Measurements from ENCODE around the gene POLR1A.

POLR1A gene

DNA sequence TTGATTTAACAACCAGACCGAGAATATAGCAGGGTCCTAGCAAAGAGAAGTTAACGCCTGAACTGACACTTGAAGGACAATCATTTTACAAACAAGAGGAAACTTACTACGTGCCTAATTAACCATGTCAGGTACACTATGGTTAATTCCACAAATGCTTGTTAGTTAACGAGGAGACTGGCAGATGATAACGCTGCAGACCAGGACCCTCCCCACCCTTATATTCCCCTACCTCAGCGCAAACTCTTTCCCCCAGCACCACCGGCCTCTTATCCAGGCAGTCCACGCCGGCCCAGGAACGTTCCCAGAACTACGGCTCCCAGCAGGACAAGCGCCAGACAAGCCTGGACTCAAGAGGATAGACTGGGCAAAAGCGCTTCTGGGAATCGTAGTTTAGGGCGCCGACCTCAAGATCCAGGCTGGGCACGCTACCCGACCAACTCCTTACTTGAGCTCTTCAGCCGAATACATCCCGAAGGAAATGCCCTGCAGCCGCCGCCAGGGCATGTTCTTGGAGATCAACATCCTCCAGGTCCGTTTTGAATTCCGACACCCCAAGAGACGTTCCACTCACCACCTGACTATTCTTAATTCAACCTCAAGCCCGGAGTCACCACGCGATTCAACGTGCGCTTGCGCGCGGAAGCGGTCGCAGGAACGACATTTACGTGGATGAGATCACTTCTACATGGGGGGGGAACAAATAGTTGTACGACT lies at the start of gene POLR1A:
POLR1A (minus strand) TSS at position 635 of the 717 bp plus-strand sequence; CDS start at position 525, 110 bp downstream.
- peak; percentile 95 for DNase-seq (ENCODE audit: low read depth)

GRCh38 chr2:86150502-86150901 lies 44.8 kb upstream of the POLR1A start:
- no peak for DNase-seq (ENCODE audit: low read depth)

GRCh38 chr2:86147793-86148192 lies 42.1 kb upstream of the POLR1A start:
- DNase-seq (ENCODE audit: low read depth) = no peak

DNA sequence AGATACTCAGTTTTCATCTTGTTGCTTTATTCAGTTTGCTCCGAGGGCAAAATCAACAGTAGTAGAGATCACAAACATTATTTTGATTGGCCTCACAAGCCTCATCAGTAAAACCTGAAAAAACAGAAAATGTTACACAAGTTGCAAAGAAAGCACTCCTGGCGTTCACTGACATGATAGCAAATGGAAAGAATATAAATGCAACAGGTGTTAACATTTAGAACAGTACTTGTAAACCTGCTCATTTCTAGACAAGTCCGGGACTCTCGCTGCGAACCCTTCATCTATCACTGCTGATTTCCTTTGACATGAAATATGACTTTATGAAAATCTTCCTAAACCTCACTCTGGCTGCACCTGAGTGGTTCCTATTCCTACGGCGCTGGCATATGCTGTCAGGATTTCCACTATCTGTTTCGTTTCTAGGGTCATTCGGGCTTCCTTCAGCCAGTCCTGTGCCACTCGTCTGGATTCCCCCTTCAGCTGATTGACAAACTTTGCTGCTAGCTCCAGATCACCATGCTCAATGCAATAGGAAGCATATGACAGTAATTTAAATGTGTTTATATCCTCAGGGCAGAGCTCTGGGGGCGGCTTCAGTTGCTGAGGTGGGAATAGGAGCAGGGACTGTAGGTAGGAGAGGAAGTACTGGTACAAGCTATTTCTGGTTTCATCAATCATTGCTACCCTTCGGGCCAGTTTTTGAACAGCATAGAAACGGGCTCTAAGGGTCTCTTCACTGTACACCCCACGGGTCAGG lies 38.4 kb upstream of the POLR1A start:
- DNase-seq (ENCODE audit: low read depth) = no peak

GRCh38 chr2:86143307-86143706 lies 37.6 kb upstream of the POLR1A start:
- DNase-seq (ENCODE audit: low read depth) = no peak

GRCh38 chr2:86142436-86143257 lies 37.0 kb upstream of the POLR1A start:
- DNase-seq (ENCODE audit: low read depth) = no peak

- no peak for DNase-seq (ENCODE audit: low read depth)
Observed at GRCh38 chr2:86140969-86141392, 35.3 kb upstream of the POLR1A start.

- DNase-seq (ENCODE audit: low read depth) = no peak
Observed at GRCh38 chr2:86139981-86140380, 34.3 kb upstream of the POLR1A start.

DNA sequence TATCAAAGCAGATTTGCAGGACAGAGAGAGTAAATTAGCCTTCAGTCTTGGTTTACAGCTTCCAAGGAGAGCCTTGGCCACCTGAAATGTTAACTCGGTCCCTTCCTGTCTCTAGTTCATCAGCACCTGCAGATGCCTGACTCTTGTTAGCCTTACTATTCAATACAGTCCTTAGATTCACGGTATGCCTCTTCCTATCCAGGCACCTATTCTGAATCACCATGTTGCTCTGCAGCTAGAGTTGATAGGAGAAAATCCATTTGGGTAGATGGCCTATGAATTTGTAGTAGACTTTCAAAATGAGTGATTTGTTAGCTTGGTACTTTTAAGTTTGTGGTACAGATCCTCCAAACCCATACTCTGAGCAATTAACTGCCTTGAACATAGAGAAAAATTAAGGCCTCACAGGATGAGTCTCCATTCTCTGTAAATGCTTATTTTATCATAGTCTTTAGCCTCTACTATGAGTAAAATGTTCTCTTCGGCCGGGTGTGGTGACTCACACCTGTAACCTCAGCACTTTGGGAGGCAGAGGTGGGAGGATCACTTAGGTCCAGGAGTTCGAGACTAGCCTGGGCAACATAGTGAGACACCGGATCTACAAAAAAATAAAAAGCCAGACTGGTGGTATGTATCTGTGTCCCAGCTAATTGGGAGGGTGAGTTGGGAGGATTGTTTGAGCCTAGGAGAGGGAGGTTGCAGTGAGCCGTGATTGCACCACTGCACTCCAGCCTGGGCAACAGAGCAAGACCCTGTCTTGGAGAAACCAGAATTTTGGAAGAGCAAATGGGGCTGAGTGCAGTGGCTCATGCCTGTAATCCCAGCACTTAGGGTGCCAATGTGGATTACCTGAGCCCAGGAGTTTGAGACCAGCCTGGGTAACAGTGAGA lies 33.3 kb upstream of the POLR1A start:
- DNase-seq (ENCODE audit: low read depth) = no peak

DNA sequence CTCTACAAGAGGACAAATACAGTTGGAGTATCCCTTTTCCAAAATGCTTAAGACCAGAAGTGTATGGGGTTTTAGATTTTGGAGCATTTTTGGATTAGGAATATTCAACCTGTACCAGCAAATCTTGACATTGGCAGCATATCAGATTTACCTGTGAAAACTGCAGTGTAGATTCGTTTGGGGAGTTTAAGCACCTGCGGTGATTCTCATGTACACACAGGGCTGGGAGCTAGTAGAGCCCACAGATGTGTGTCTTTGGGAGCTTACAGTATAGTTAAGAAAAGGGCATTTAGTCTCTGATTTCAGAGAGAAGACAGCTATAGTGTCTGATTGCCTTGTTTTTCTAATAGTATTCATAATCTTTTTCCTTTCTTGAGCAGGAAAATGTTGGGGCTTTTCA lies 30.5 kb upstream of the POLR1A start:
- no peak for DNase-seq (ENCODE audit: low read depth)

- DNase-seq (ENCODE audit: low read depth) = no peak
Observed at GRCh38 chr2:86135653-86136052, 30.0 kb upstream of the POLR1A start.

GRCh38 chr2:86134709-86135108 lies 29.0 kb upstream of the POLR1A start:
- DNase-seq (ENCODE audit: low read depth) = no peak

DNA sequence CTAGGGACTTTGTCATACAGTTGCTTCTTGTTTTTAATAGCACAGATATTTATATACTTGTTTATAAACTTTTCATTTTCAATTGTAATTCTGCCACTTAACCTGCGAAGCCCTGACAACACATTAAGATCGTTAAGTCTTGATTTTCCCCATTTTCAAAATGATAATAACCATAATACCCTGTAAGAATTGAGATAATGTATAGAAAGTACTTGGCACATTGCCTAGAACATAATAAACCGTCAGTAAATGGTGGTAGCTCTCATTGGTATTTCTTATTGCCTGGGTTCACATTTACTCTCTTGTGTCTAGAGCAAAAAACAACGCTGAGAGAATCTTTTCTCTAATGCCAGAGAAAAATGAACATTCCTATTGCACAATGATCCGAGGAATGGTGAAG lies 19.0 kb upstream of the POLR1A start:
- no peak for DNase-seq (ENCODE audit: low read depth)

DNA sequence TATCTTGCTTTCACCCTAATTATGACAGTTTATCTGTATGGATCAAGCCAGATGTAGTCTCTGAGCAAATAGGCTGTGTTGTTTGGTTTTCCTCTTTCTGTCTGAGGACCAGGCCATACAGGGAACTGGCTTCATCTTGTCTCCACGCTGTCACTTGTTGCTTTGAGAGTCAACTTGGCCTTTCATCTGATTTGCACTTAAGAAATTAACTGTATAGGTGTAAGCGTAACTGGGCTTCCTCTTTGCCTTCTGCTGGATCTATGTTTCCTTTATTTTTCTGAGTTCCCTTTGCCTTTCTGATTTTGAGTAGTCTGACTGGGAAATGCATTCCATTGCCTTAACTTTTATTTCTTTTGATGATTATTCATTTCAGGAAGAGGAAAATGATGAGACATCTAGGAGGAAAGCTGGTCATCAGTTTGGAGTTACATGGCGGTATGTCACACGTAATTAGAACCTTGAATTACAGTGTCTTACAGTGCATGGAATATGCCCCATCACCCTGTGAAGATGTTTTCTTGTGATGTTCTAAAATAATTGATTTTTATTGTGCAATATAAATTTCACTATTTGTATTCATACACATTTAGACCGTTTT lies 17.7 kb upstream of the POLR1A start:
- DNase-seq (ENCODE audit: low read depth) = no peak

DNA sequence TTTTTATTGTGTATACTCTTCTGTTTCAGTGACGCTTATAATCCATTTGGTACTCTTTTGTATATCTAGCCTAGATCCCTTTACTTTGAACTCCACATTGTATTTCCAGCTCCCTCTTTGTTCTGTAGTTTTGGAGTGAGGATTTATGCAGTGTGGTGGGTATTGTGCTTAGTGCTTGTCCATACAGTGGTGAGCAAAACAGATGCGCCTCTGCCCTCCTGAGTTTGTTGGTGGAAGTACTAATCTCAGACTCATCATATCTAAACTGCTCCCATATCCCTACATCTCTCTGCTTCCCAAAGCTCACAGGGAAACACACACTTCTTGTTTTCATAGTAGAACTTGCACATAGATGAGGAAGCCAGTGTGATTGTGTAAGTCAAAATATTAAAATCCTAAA lies 12.4 kb upstream of the POLR1A start:
- DNase-seq (ENCODE audit: low read depth) = no peak

DNA sequence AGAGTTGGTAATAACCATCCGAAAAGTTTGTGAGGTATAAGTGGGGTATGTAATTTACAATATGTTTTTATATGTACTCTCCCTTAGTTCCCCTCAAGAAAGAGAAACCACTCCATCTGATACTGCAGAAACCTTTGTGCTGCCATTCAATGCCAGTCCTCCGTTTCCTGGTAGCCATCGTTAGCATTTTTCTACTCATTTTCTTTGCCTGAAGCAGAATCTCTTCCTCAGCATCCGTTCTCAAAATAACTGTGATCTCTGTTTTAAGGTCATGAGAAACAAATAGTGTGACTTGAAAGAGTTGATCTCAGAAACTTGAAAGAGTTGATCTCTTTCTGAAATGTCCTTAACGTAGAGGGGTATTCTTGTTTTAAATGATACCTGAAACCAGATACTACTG lies 1.3 kb upstream of the POLR1A start:
- DNase-seq (ENCODE audit: low read depth) = peak; percentile 32

- DNase-seq (ENCODE audit: low read depth) = peak; percentile 96
Observed at GRCh38 chr2:86105969-86106945, 571 bp upstream of the POLR1A start, which contains the start of gene PTCD3. Gene PTCD3, plus strand, starts transcription at chr2:86106235. Its CDS starts 13 bp downstream, at chr2:86106248.

- DNase-seq (ENCODE audit: low read depth) = no peak
Observed at GRCh38 chr2:86102157-86102556, 3.5 kb downstream of the POLR1A start.

GRCh38 chr2:86097913-86098312 lies 7.8 kb downstream of the POLR1A start:
- DNase-seq (ENCODE audit: low read depth) = no peak

Measured in EH (cell line).